Hepatocyte (in vitro differentiated cells): ENCODE measurements around the gene CACNA1B. TPM values are rescaled to one million over a fixed set of nuclear protein-coding genes. Genes with fewer than 3 reads are reported as not detected.

Experiments used
- DNase-seq: peaks from one replicate; pipeline ENCODE4 v3.0.0-alpha.2; 2016; ENCODE audit warnings: low spot score
- H2AFZ ChIP-seq: fragments of 200-600 bp; sonication (generic); 2 replicates; pipeline ENCODE4 v1.6.0; 2016; ENCODE audit warnings: antibody characterized with exemption, mild to moderate bottlenecking
- H3K27ac ChIP-seq: fragments of 200-600 bp; sonication (generic); 2 replicates; pipeline ENCODE4 v1.5.1; 2016; ENCODE audit warnings: mild to moderate bottlenecking
- H3K27me3 ChIP-seq: fragments of 200-600 bp; sonication (generic); 2 replicates; pipeline ENCODE4 v1.6.1; 2016
- H3K36me3 ChIP-seq: fragments of 200-600 bp; sonication (generic); replicated peaks from 2 replicates; pipeline ENCODE4 v1.5.1; 2016; ENCODE audit warnings: low read depth; ENCODE audit not compliant: insufficient read depth
- H3K4me1 ChIP-seq: fragments of 200-600 bp; sonication (generic); 2 replicates; pipeline ENCODE4 v1.5.1; 2016; ENCODE audit warnings: mild to moderate bottlenecking, moderate library complexity; ENCODE audit not compliant: insufficient read depth
- H3K4me2 ChIP-seq: fragments of 200-600 bp; sonication (generic); 2 replicates; pipeline ENCODE4 v1.6.0; 2016
- H3K4me3 ChIP-seq: fragments of 200-600 bp; sonication (generic); 2 replicates; pipeline ENCODE4 v1.5.1; 2016; ENCODE audit warnings: mild to moderate bottlenecking
- H3K79me2 ChIP-seq: fragments of 200-600 bp; sonication (generic); 2 replicates; pipeline ENCODE4 v1.6.0; 2017; ENCODE audit warnings: mild to moderate bottlenecking
- H3K9me2 ChIP-seq: fragments of 200-600 bp; sonication (generic); replicated peaks from 2 replicates; pipeline ENCODE4 v1.6.0; 2017; ENCODE audit warnings: mild to moderate bottlenecking; ENCODE audit not compliant: insufficient read depth
- H3K9me3 ChIP-seq: fragments of 200-600 bp; sonication (generic); 2 replicates; pipeline ENCODE4 v1.5.1; 2016; ENCODE audit warnings: low read depth, mild to moderate bottlenecking
- H4K20me1 ChIP-seq: fragments of 200-600 bp; sonication (generic); 2 replicates; pipeline ENCODE4 v1.6.0; 2016; ENCODE audit warnings: mild to moderate bottlenecking; ENCODE audit not compliant: insufficient read depth, poor library complexity, severe bottlenecking
- CTCF ChIP-seq: fragments of 200-600 bp; sonication (generic); IDR thresholded peaks from 2 replicates; pipeline ENCODE4 v1.5.1; 2016; ENCODE audit warnings: antibody characterized with exemption, mild to moderate bottlenecking; ENCODE audit not compliant: poor library complexity
- EZH2 ChIP-seq: fragments of 200-600 bp; sonication (generic); IDR thresholded peaks from 2 replicates; pipeline ENCODE4 v1.6.1; 2016; ENCODE audit warnings: antibody characterized with exemption, mild to moderate bottlenecking, borderline replicate concordance
- EZH2phosphoT487 ChIP-seq: fragments of 200-600 bp; sonication (generic); IDR thresholded peaks from one replicate; pipeline ENCODE4 v1.6.1; 2018; ENCODE audit warnings: antibody characterized with exemption, mild to moderate bottlenecking, low read depth, moderate library complexity; ENCODE audit not compliant: unreplicated experiment, severe bottlenecking
- WGBS: methylation state at CpG from one replicate; pipeline ENCODE4 v1.1.6; 2016; ENCODE audit warnings: low lambda C conversion rate; ENCODE audit errors: missing lambda C conversion rate; 5-methylcytosine and 5-hydroxymethylcytosine counted together
- polyA plus RNA-seq: library from polyadenylated mRNA; unstranded; fragments of >200 nt; fragmentation: Nextera tagmentation; extraction: Ambion mirVana; gene quantifications from 2 replicates; pipeline ENCODE4 v1.2.1, GENCODE V29; 2016
- total RNA-seq: library from RNA; depleted of rRNA; stranded (reverse); fragments of >200 nt; gene quantifications from 2 replicates; pipeline ENCODE4 v1.2.3, GENCODE V29; 2014

The CACNA1B gene
- total and polyA plus RNA-seq, 2 experiments from 2014 or later = 0.30 to 0.39 TPM

- no peaks in the 10 kb centered on the region for H3K36me3 ChIP-seq
- no peaks in the 10 kb centered on the region for H3K9me2 ChIP-seq
- H3K27me3 ChIP-seq = no peaks in the 10 kb centered on the region
- H3K4me3 ChIP-seq = no peak overlapping the region
- H2AFZ ChIP-seq = no peak overlapping the region
- TF ChIP-seq EZH2phosphoT487 = no peak
- no peak for TF ChIP-seq EZH2
- TF ChIP-seq CTCF = no peak
- H3K79me2 ChIP-seq = no peaks in the 10 kb centered on the region
- no peaks in the 10 kb centered on the region for H4K20me1 ChIP-seq
- WGBS = 83% methylated on average over 12 of the region's 12 CpGs
- no peak overlapping the region for H3K4me2 ChIP-seq
- no peaks in the 10 kb centered on the region for H3K9me3 ChIP-seq
- no peak overlapping the region for H3K27ac ChIP-seq
- no peak for DNase-seq
- H3K4me1 ChIP-seq = no peaks in the 10 kb centered on the region
Measured at GRCh38 chr9:137836831-137837241, 40.7 kb upstream of the CACNA1B start.

- DNase-seq = no peak
- 96% methylated on average over 17 of the region's 20 CpGs for WGBS
Measured at GRCh38 chr9:137837345-137838278, 40.0 kb upstream of the CACNA1B start.

GRCh38 chr9:137838576-137838975 lies 39.0 kb upstream of the CACNA1B start:
- DNase-seq = no peak
- H3K79me2 ChIP-seq = no peaks in the 10 kb centered on the region
- H3K4me1 ChIP-seq = no peaks in the 10 kb centered on the region
- no peak overlapping the region for H2AFZ ChIP-seq
- no peak for TF ChIP-seq EZH2
- TF ChIP-seq EZH2phosphoT487 = no peak
- TF ChIP-seq CTCF = no peak
- no peaks in the 10 kb centered on the region for H3K27me3 ChIP-seq
- H3K4me2 ChIP-seq = no peak overlapping the region
- over 99% methylated on average over 10 of the region's 10 CpGs for WGBS
- H3K27ac ChIP-seq = no peak overlapping the region
- no peaks in the 10 kb centered on the region for H3K36me3 ChIP-seq
- no peak overlapping the region for H3K4me3 ChIP-seq
- no peaks in the 10 kb centered on the region for H3K9me3 ChIP-seq
- no peaks in the 10 kb centered on the region for H3K9me2 ChIP-seq
- H4K20me1 ChIP-seq = no peaks in the 10 kb centered on the region

More at GRCh38 chr9:137837345-137838278, 40.0 kb upstream of the CACNA1B start:
- Histone ChIP-seq H3K36me3 (no peaks in the 10 kb centered on the region), H3K27me3 (no peaks in the 10 kb centered on the region), H4K20me1 (no peaks in the 10 kb centered on the region), H3K79me2 (no peaks in the 10 kb centered on the region), H3K4me3 (no peak overlapping the region), H3K4me2 (no peak overlapping the region), H3K27ac (no peak overlapping the region), H3K4me1 (no peaks in the 10 kb centered on the region), H3K9me2 (no peaks in the 10 kb centered on the region), H2AFZ (no peak overlapping the region), H3K9me3 (no peaks in the 10 kb centered on the region)
- TF ChIP-seq CTCF (no peak), EZH2phosphoT487 (no peak), EZH2 (no peak)
